ENCODE data around the gene TCF7L2.

Gene TCF7L2

DNA sequence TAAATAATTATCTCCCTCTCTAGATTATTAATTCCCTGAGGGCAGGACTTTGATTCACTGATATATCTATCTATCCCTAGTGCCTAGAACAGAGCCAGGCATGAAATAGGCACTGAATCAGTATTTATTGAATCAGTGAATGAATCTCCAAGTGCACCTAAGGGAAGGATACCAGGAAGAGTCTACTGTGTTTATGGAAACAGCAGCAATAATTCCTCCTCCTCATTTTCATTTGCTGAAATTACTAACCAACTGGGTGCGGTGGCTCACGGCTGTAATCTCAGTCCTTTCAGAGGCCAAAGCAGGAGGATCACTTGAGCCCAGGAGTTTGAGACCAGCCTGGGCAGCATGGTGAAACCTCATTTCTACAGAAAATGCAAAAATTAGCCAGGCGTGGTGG lies 161.2 kb downstream of the TCF7L2 start:
- no peaks in the 10 kb centered on the region for H3K27me3 ChIP-seq (ENCODE audit: insufficient read depth, poor library complexity, severe bottlenecking)
- TF ChIP-seq GABPA (IDR thresholded peaks at IDR 0.05; ENCODE audit: low read depth) (no peak), POLR2AphosphoS5 (IDR thresholded peaks at IDR 0.05; ENCODE audit: low read depth) (no peak), SPI1 (IDR thresholded peaks at IDR 0.05; ENCODE audit: borderline replicate concordance, low read depth) (no peak)
- TF ChIP-seq, protein P1, sequence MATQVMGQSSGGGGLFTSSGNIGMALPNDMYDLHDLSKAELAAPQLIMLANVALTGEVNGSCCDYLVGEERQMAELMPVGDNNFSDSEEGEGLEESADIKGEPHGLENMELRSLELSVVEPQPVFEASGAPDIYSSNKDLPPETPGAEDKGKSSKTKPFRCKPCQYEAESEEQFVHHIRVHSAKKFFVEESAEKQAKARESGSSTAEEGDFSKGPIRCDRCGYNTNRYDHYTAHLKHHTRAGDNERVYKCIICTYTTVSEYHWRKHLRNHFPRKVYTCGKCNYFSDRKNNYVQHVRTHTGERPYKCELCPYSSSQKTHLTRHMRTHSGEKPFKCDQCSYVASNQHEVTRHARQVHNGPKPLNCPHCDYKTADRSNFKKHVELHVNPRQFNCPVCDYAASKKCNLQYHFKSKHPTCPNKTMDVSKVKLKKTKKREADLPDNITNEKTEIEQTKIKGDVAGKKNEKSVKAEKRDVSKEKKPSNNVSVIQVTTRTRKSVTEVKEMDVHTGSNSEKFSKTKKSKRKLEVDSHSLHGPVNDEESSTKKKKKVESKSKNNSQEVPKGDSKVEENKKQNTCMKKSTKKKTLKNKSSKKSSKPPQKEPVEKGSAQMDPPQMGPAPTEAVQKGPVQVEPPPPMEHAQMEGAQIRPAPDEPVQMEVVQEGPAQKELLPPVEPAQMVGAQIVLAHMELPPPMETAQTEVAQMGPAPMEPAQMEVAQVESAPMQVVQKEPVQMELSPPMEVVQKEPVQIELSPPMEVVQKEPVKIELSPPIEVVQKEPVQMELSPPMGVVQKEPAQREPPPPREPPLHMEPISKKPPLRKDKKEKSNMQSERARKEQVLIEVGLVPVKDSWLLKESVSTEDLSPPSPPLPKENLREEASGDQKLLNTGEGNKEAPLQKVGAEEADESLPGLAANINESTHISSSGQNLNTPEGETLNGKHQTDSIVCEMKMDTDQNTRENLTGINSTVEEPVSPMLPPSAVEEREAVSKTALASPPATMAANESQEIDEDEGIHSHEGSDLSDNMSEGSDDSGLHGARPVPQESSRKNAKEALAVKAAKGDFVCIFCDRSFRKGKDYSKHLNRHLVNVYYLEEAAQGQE (IDR thresholded peaks at IDR 0.05; ENCODE audit: insufficient replicate concordance, low read depth): no peak
- H3K4me3 ChIP-seq (replicated peaks; ENCODE audit: insufficient read depth, low read length): no peak overlapping the region
- H3K27ac ChIP-seq (replicated peaks): no peak overlapping the region
- DNase-seq (ENCODE audit: low read depth in 1 of 2, low spot score in 1 of 2): no peak

DNA sequence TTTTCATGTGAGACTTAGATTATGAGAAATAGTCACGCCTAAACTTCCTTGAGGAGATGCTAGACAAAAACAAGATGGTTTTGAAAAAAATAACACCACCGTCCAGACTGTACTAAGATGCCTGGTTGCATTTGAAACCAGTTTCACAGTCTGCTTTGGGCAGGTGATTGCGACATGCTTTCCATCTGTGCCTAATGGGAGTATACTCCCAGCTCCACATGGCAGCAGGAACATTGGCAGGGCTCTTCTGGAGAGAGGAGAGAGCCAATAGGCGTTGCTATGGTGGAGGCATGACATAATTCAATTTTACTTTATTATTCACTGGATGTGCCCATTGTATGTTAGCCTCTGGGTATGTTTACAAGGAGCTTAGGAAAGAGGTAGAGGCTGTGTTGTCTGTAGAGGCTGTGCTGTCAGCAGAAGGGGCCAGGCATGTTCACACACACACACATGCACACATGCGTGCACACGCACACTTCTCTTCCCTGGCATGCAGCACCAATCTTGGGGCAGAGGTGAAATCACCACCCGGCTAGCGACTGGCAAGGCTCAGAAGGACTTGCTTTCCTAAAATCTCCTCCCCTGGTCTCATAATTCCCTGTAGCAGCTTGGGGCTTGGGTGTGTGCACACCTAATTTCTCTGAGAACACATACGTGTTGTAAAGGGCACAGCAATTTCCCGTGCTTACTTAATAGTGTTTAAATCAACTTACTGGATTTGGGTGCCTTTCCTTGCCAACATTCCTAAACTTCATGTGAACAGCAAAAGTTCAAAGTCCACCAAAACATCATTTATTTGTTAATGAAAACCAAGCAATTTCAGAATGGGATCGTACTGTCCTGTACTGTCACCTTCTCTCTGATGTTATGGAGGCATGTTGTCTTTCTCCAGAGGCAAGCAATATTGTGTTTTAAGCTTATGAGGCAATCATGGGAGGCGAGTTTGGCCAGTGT lies 162.1 kb downstream of the TCF7L2 start:
- Histone ChIP-seq H3K27me3 (ENCODE audit: insufficient read depth, poor library complexity, severe bottlenecking) (no peaks in the 10 kb centered on the region), H3K27ac (replicated peaks) (no peak overlapping the region), H3K4me3 (replicated peaks; ENCODE audit: insufficient read depth, low read length) (no peak overlapping the region)
- TF ChIP-seq POLR2AphosphoS5 (IDR thresholded peaks at IDR 0.05; ENCODE audit: low read depth): no peak
- TF ChIP-seq, protein P1 (IDR thresholded peaks at IDR 0.05; ENCODE audit: insufficient replicate concordance, low read depth): no peak
- TF ChIP-seq GABPA (IDR thresholded peaks at IDR 0.05; ENCODE audit: low read depth): no peak
- TF ChIP-seq SPI1 (IDR thresholded peaks at IDR 0.05; ENCODE audit: borderline replicate concordance, low read depth): no peak
- TF ChIP-seq, protein P2, sequence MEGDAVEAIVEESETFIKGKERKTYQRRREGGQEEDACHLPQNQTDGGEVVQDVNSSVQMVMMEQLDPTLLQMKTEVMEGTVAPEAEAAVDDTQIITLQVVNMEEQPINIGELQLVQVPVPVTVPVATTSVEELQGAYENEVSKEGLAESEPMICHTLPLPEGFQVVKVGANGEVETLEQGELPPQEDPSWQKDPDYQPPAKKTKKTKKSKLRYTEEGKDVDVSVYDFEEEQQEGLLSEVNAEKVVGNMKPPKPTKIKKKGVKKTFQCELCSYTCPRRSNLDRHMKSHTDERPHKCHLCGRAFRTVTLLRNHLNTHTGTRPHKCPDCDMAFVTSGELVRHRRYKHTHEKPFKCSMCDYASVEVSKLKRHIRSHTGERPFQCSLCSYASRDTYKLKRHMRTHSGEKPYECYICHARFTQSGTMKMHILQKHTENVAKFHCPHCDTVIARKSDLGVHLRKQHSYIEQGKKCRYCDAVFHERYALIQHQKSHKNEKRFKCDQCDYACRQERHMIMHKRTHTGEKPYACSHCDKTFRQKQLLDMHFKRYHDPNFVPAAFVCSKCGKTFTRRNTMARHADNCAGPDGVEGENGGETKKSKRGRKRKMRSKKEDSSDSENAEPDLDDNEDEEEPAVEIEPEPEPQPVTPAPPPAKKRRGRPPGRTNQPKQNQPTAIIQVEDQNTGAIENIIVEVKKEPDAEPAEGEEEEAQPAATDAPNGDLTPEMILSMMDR (IDR thresholded peaks at IDR 0.05; ENCODE audit: insufficient read depth, low read length): no peak
- no peak for DNase-seq (ENCODE audit: low read depth in 1 of 2, low spot score in 1 of 2)

DNA sequence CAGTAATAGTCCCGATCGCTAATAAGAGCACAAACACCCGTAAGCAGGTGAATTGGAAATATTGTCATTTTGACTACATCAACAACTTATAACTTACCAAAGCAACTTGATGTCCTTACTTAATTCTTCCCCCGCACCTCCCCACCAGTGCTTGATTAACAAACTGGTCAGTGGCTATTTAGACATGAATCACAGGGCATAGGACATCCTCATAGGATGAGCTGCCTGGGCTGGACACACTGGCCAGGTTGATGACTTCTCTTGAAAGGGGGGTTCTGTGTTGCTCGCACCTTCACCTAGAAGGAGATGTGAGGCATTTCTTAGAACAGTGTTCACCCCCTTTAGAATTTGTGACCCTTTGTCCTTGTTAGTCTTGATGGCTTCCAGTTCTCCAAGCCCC lies 163.2 kb downstream of the TCF7L2 start:
- H3K27ac ChIP-seq (replicated peaks): no peak overlapping the region
- H3K4me3 ChIP-seq (replicated peaks; ENCODE audit: insufficient read depth, low read length): no peak overlapping the region
- H3K27me3 ChIP-seq (ENCODE audit: insufficient read depth, poor library complexity, severe bottlenecking): no peaks in the 10 kb centered on the region
- no peak for TF ChIP-seq GABPA (IDR thresholded peaks at IDR 0.05; ENCODE audit: low read depth)
- no peak for TF ChIP-seq SPI1 (IDR thresholded peaks at IDR 0.05; ENCODE audit: borderline replicate concordance, low read depth)
- no peak for TF ChIP-seq POLR2AphosphoS5 (IDR thresholded peaks at IDR 0.05; ENCODE audit: low read depth)
- TF ChIP-seq, protein P2 (IDR thresholded peaks at IDR 0.05; ENCODE audit: insufficient read depth, low read length): no peak
- TF ChIP-seq, protein P1 (IDR thresholded peaks at IDR 0.05; ENCODE audit: insufficient replicate concordance, low read depth): no peak
- no peak for DNase-seq (ENCODE audit: low read depth in 1 of 2, low spot score in 1 of 2)
